GM18868 (cell line): ENCODE results near the gene RGS3.

Experiments
- ATAC-seq: cut with Tn5 transposase; IDR thresholded peaks from one replicate; pipeline ENCODE4 v1.9.1; 2021; ENCODE audit warnings: mild to moderate bottlenecking, moderate library complexity; ENCODE audit not compliant: unreplicated experiment

The RGS3 gene

GRCh38 chr9:113614843-113615648 lies 151.5 kb downstream of the RGS3 start:
- ATAC-seq, result peak; percentile 61

GRCh38 chr9:113616116-113616515 lies 152.6 kb downstream of the RGS3 start:
- ATAC-seq, result no peak

- ATAC-seq, result no peak
Measured at GRCh38 chr9:113616621-113617496, 153.3 kb downstream of the RGS3 start.

GRCh38 chr9:113617550-113617949 lies 154.0 kb downstream of the RGS3 start:
- no peak for ATAC-seq

- no peak for ATAC-seq
Measured at GRCh38 chr9:113618836-113619490, 155.4 kb downstream of the RGS3 start.

GRCh38 chr9:113619491-113620376 lies 156.2 kb downstream of the RGS3 start:
- no peak for ATAC-seq

- ATAC-seq, result no peak
Measured at GRCh38 chr9:113620377-113621161, 157.0 kb downstream of the RGS3 start.

- no peak for ATAC-seq
Measured at GRCh38 chr9:113621309-113621791, 157.8 kb downstream of the RGS3 start.

GRCh38 chr9:113621980-113622379 lies 158.5 kb downstream of the RGS3 start:
- ATAC-seq, result no peak

- peak; percentile 79 for ATAC-seq
Measured at GRCh38 chr9:113622600-113623400, 159.3 kb downstream of the RGS3 start.

GRCh38 chr9:113623851-113624485 lies 160.4 kb downstream of the RGS3 start:
- no peak for ATAC-seq

- no peak for ATAC-seq
Measured at GRCh38 chr9:113624721-113625120, 161.2 kb downstream of the RGS3 start.

GRCh38 chr9:113625486-113625885 lies 162.0 kb downstream of the RGS3 start:
- ATAC-seq, result no peak

GRCh38 chr9:113626735-113627495 lies 163.4 kb downstream of the RGS3 start:
- no peak for ATAC-seq

GRCh38 chr9:113628621-113629020 lies 165.1 kb downstream of the RGS3 start:
- ATAC-seq, result no peak

GRCh38 chr9:113630386-113631136 lies 167.0 kb downstream of the RGS3 start:
- ATAC-seq, result no peak
